MG63 (cell line): ENCODE results near the gene THEM4. TPM values are rescaled to one million over a fixed set of nuclear protein-coding genes. Genes with fewer than 3 reads are reported as not detected.
A peak's percentile ranks its signal among the peaks of the same experiment; 100 is the strongest.
"Not testable (repeated sequence)": the region's sequence is repeated elsewhere in the genome, so short reads cannot be mapped to it uniquely, and the experiment has no call there.

Experiments used
- DNase-seq: peaks from one replicate; pipeline ENCODE4 v3.0.0-alpha.2; 2020
- H3K27me3 ChIP-seq: fragments of 250-450 bp; sonication (Bioruptor Pico); 2 replicates; pipeline ENCODE4 v1.5.1; 2020; ENCODE audit warnings: mild to moderate bottlenecking, moderate library complexity
- H3K36me3 ChIP-seq: fragments of 250-450 bp; sonication (Bioruptor Pico); 2 replicates; pipeline ENCODE4 v1.5.1; 2020; ENCODE audit warnings: mild to moderate bottlenecking, moderate library complexity
- H3K4me3 ChIP-seq: fragments of 250-450 bp; sonication (Bioruptor Pico); 2 replicates; pipeline ENCODE4 v1.5.1; 2020; ENCODE audit warnings: mild to moderate bottlenecking, moderate library complexity
- H3K9me3 ChIP-seq: fragments of 250-450 bp; sonication (Bioruptor Pico); 2 replicates; pipeline ENCODE4 v1.5.1; 2020; ENCODE audit warnings: mild to moderate bottlenecking, moderate library complexity
- total RNA-seq: library from RNA; depleted of rRNA; stranded (reverse); fragments of >200 nt; shearing (Covaris generic); gene quantifications from 2 replicates; pipeline ENCODE4 v1.2.3, GENCODE V29; 2014; ENCODE audit warnings: low replicate concordance

THEM4 gene
- total RNA-seq, 1 experiment from 2014 or later, result 22.9 TPM

- H3K4me3 ChIP-seq, DNase-seq, H3K9me3 ChIP-seq, H3K27me3 ChIP-seq: not testable (repeated sequence)
- H3K36me3 ChIP-seq, result peaks cover 27% of the 10 kb centered on the region
These were observed 24.9 kb downstream of the THEM4 start for GRCh38 chr1:151884445-151884844.

- H3K36me3 ChIP-seq, result peaks cover 24% of the 10 kb centered on the region
- not testable (repeated sequence) for H3K9me3 ChIP-seq, H3K27me3 ChIP-seq, DNase-seq, H3K4me3 ChIP-seq
These were observed 25.4 kb downstream of the THEM4 start for GRCh38 chr1:151883898-151884297.

DNA sequence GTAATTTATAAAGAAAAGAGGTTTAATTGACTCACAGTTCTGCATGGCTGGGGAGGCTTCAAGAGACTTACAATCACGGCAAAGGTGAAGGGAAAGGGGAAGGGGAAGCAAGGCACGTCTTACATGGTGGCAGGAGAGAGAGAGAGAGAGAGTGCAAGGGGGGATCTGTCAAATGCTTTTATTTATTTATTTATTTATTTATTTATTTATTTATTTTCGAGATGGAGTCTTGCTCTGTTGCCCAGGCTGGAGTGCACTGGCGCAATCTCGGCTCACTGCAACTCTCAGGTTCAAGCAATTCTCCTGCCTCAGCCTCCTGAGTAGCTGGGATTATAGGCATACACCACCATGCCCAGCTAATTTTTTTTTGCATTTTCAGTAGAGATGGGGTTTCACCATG lies 26.4 kb downstream of the THEM4 start:
- not testable (repeated sequence) for H3K9me3 ChIP-seq, H3K27me3 ChIP-seq, H3K4me3 ChIP-seq, DNase-seq
- H3K36me3 ChIP-seq, result peaks cover 19% of the 10 kb centered on the region

- DNase-seq, result no peak
- peaks cover 17% of the 10 kb centered on the region for H3K36me3 ChIP-seq
- no peak overlapping the region for H3K4me3 ChIP-seq
- H3K9me3 ChIP-seq, result peaks cover 9% of the 10 kb centered on the region
- no peaks in the 10 kb centered on the region for H3K27me3 ChIP-seq
These were observed 26.8 kb downstream of the THEM4 start for GRCh38 chr1:151882466-151882865.

DNA sequence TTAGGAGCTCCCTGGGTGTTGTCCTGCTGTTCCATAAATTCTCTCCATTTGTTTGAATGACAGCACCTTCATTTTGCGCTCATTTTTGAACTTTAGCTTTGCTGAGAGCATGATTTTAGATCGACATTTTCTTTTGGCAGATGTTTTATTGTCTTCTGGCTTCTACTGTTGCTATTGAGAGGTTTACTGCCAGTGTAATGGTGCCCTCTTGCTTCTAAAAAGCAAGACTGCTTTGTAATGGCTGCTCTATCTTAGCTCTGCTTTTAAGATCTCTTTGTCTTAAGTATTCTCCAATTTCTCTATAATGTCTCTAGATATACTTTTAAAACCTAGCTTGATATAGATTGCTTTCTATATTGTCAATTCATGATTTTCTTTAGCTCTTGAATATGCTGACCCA lies 27.8 kb downstream of the THEM4 start:
- DNase-seq, result no peak
- no peaks in the 10 kb centered on the region for H3K27me3 ChIP-seq
- peaks cover 17% of the 10 kb centered on the region for H3K36me3 ChIP-seq
- H3K9me3 ChIP-seq, result peaks cover 6% of the 10 kb centered on the region
- no peak overlapping the region for H3K4me3 ChIP-seq

- Histone ChIP-seq H3K4me3 (no peak overlapping the region), H3K36me3 (peaks cover 19% of the 10 kb centered on the region), H3K9me3 (no peaks in the 10 kb centered on the region), H3K27me3 (no peaks in the 10 kb centered on the region)
- DNase-seq, result no peak
These were observed 33.8 kb downstream of the THEM4 start for GRCh38 chr1:151875419-151876097.

DNA sequence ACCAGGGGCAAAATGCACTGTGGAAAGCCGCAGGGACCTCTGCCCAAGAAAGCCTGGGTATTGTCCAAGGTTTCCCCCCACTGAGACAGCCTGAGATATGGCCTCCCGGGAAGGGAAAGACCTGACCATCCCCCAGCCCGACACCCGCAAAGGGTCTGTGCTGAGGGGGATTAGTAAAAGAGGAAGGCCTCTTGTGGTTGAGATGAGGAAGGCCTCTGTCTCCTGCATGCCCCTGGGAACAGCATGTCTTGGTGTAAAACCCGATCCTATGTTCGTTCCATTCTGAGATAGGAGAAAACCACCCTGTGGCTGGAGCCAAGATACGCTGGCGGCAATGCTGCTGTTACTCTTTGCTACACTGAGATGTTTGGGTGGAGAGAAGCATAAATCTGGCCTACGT lies 36.5 kb downstream of the THEM4 start:
- H3K27me3 ChIP-seq, H3K4me3 ChIP-seq, DNase-seq, H3K9me3 ChIP-seq: not testable (repeated sequence)
- H3K36me3 ChIP-seq, result peaks cover 15% of the 10 kb centered on the region

GRCh38 chr1:151871284-151872030 lies 37.9 kb downstream of the THEM4 start:
- no peak for DNase-seq
- Histone ChIP-seq H3K27me3 (no peaks in the 10 kb centered on the region), H3K36me3 (peaks cover 15% of the 10 kb centered on the region), H3K9me3 (no peaks in the 10 kb centered on the region), H3K4me3 (no peak overlapping the region)

GRCh38 chr1:151868486-151868885 lies 40.8 kb downstream of the THEM4 start:
- DNase-seq, result no peak
- H3K4me3 ChIP-seq, result no peak overlapping the region
- no peaks in the 10 kb centered on the region for H3K9me3 ChIP-seq
- H3K36me3 ChIP-seq, result peaks cover 2% of the 10 kb centered on the region; the same call in 1 of the 2 replicates
- no peaks in the 10 kb centered on the region for H3K27me3 ChIP-seq

- DNase-seq, result peak; percentile 40
- H3K9me3 ChIP-seq, result no peaks in the 10 kb centered on the region
- no peaks in the 10 kb centered on the region for H3K36me3 ChIP-seq
- no peaks in the 10 kb centered on the region for H3K27me3 ChIP-seq
- no peak overlapping the region for H3K4me3 ChIP-seq
These were observed 41.4 kb downstream of the THEM4 start for GRCh38 chr1:151867765-151868411.

DNA sequence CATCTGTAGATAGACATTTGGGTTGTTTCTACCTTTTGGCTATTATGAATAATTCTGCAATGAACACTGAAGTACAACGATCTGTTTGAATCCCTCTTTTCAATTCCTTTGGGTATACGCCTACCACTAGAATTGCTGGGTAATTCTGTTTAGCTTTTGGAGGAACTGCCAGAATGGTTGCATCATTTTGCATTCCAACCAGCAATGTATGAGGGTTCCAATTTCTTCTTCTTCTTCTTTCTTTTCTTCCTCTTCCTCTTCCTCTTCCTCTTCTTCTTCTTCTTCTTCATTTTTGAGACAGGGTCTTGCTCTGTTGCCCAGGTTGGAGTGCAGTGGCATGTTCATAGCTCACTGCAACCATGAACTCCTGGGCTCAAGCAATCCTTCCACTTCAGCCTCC lies 42.0 kb downstream of the THEM4 start:
- Histone ChIP-seq H3K36me3 (no peaks in the 10 kb centered on the region), H3K9me3 (no peaks in the 10 kb centered on the region), H3K27me3 (no peaks in the 10 kb centered on the region), H3K4me3 (no peak overlapping the region)
- DNase-seq, result no peak

DNA sequence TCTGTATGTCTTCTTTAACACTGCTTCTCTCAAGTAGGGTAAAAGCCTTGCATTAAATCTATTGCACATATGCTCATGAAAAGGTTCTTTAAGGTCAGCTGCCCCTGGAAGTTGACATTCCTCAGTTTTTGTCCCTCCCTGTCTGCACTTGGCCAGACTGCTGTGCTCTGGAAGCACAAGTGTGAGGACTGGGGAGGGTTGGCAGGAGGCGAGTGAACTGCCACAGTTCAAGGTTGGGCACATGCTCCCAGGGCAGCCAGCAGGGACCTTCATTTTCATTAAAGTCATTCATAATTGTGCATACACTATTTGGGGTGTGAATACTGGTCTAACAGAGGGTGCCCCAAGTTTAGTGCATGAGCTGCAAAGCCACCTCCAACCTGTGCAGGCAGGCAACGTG lies 44.9 kb downstream of the THEM4 start:
- no peak for DNase-seq
- no peaks in the 10 kb centered on the region for H3K36me3 ChIP-seq
- no peak overlapping the region for H3K4me3 ChIP-seq
- H3K9me3 ChIP-seq, result no peaks in the 10 kb centered on the region
- no peaks in the 10 kb centered on the region for H3K27me3 ChIP-seq

GRCh38 chr1:151862604-151863003 lies 46.7 kb downstream of the THEM4 start:
- H3K4me3 ChIP-seq, result no peak overlapping the region
- no peaks in the 10 kb centered on the region for H3K36me3 ChIP-seq
- H3K9me3 ChIP-seq, result no peaks in the 10 kb centered on the region
- DNase-seq, result peak; percentile 16
- H3K27me3 ChIP-seq, result no peaks in the 10 kb centered on the region

DNA sequence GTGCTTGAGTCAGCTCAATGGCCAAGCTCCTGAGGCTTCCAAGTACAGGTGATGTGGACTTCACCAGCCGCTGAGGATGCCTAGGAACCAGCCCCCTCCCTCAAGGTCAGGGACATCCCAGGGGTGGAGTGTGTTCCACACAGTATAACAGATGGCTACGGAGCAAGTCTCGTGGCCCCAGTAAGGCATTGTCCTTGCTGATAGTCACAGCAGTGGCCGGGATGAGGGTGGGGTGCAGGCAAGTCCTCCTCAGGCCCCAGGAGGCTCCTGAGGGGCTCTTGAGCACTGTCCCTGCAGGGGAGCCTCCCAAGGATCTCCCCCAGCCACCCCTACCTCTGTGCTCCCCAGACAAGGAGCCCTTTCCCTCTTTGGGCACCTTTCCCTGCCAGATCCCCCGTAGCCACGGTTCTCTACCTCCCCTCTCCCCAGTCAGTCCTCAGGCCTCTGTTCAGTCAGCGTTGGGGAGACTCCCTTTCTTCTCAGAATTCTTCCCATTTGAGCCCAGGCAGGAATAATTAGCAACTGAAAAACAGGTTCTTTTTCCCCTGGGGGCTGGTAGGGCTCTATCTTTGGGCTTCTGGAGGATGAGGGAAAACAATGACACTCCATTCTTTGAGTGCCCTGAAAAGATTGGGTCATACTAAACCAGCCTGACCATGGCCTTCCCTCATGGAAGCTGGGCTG lies 48.7 kb downstream of the THEM4 start:
- H3K36me3 ChIP-seq, result no peaks in the 10 kb centered on the region
- H3K9me3 ChIP-seq, result no peaks in the 10 kb centered on the region
- no peak overlapping the region for H3K4me3 ChIP-seq
- DNase-seq, result no peak
- H3K27me3 ChIP-seq, result no peaks in the 10 kb centered on the region

DNA sequence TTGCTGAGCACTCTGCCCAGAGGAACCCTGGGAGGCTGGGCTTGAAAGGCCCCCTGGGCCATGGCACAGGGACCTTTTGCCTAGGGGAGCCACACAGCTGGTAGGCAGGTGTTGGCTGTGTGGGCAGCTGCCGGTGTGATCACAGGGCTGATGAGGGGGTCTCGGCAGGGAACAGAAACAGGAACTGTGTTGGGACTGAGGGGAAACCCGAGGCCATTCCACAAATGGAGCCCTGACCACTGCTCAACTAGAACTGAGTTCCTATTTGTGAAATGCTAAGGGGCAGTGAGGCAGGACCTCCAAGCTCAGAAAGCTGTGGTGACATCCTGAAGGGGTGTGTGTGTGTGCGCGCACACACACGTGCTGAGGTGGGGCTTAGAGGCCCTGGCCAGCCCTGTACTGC lies 49.4 kb downstream of the THEM4 start:
- DNase-seq, result no peak
- Histone ChIP-seq H3K9me3 (no peaks in the 10 kb centered on the region), H3K4me3 (no peak overlapping the region), H3K27me3 (no peaks in the 10 kb centered on the region), H3K36me3 (no peaks in the 10 kb centered on the region)

GRCh38 chr1:151858886-151859665 lies 50.2 kb downstream of the THEM4 start:
- no peaks in the 10 kb centered on the region for H3K9me3 ChIP-seq
- no peak overlapping the region for H3K4me3 ChIP-seq
- DNase-seq, result no peak
- H3K36me3 ChIP-seq, result no peaks in the 10 kb centered on the region
- H3K27me3 ChIP-seq, result no peaks in the 10 kb centered on the region
